ENCODE data around the gene CINP.

Gene CINP

DNA sequence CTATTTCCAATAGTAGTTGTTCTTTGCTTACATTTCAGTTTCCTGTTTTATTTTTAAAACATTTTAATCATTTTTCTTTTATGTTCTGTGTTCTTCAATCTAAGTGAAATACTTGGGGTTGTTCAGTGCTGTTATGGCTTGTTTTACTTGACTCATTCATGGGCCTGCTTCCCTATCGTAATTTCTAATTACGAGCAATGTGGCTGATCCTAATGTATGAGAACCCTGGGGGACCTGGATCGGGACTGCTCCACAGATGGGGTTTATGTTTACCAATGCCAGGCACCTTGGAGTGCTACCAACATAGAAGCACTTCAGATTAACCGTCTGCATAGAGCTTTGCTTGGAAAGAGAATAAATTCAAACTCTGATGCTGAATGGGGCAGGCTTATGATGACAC is 29.8 kb upstream of the CINP start:
- in situ Hi-C loops (cut with MboI; ENCODE audit: low pct_unique_long_range_greater_than_20kb, low sequenced_read_pairs, unreplicated experiment): no loop called here
- DNase-seq (ENCODE audit: low spot score): no peak
- TF ChIP-seq, protein P1, sequence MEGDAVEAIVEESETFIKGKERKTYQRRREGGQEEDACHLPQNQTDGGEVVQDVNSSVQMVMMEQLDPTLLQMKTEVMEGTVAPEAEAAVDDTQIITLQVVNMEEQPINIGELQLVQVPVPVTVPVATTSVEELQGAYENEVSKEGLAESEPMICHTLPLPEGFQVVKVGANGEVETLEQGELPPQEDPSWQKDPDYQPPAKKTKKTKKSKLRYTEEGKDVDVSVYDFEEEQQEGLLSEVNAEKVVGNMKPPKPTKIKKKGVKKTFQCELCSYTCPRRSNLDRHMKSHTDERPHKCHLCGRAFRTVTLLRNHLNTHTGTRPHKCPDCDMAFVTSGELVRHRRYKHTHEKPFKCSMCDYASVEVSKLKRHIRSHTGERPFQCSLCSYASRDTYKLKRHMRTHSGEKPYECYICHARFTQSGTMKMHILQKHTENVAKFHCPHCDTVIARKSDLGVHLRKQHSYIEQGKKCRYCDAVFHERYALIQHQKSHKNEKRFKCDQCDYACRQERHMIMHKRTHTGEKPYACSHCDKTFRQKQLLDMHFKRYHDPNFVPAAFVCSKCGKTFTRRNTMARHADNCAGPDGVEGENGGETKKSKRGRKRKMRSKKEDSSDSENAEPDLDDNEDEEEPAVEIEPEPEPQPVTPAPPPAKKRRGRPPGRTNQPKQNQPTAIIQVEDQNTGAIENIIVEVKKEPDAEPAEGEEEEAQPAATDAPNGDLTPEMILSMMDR (IDR thresholded peaks at IDR 0.05; ENCODE audit: extremely low read depth, insufficient read depth, missing control alignments): no peak

DNA sequence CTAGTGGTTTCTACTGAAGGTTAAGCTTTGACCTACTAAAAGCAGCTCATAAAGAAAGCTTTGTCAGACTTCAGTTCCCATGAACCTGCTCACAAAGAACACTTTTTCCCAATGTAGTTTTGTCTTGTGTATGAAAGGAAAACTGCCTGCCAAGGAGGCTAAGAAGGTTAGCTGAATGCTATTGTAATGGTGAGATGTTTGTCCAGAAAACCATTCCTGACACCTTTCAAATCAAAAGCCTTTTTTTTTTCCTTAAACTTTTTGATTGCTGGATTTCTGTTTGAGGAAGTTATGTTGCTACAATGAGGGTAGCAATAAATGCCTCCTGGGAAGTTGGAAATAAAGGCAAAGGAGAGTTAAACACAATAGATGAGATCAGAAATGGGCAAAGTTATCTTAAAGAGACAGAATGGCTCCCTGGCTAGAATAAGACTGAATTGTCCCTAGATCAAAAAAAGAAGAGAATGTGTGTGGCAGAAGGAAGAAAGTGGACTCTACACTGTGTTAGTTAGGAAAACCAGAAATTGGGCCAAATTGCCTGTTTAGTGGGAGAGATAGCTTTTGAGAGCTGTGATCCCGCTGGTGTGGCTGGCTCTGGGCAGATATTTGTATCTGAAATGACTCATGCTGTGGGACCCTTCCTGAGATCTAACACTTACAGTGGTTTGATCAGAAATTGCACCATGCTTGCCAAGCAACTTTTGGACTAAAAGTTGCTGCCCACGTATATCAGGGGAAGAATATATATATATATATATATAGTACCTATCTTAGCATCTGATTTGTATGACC is 27.6 kb upstream of the CINP start:
- TF ChIP-seq, protein P1 (IDR thresholded peaks at IDR 0.05; ENCODE audit: extremely low read depth, insufficient read depth, missing control alignments): no peak
- DNase-seq (ENCODE audit: low spot score): no peak

DNA sequence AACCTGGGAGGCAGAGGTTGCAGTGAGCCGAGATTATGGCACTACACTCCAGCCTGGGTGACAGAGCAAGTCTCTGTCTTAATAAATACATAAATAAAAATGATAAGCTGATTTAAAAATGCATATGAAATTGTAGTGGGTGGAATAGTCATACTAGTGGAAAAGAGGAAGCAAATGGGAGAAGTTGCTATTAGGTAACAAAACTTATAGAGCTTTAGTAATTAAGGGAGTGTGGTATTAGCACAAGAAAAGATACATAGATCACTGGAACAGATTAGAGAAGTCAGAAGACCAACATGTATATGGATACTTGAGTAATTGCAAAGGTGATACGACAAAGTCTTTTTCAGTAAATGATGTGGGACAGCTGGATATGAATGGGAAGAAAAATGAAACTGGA is 26.6 kb upstream of the CINP start:
- in situ Hi-C loops (cut with MboI; ENCODE audit: low pct_unique_long_range_greater_than_20kb, low sequenced_read_pairs, unreplicated experiment): no loop called here
- TF ChIP-seq, protein P1 (IDR thresholded peaks at IDR 0.05; ENCODE audit: extremely low read depth, insufficient read depth, missing control alignments): no peak
- no peak for DNase-seq (ENCODE audit: low spot score)

More for the DNA sequence above, 27.6 kb upstream of the CINP start:
- in situ Hi-C loops (cut with MboI; ENCODE audit: low pct_unique_long_range_greater_than_20kb, low sequenced_read_pairs, unreplicated experiment): no loop called here

DNA sequence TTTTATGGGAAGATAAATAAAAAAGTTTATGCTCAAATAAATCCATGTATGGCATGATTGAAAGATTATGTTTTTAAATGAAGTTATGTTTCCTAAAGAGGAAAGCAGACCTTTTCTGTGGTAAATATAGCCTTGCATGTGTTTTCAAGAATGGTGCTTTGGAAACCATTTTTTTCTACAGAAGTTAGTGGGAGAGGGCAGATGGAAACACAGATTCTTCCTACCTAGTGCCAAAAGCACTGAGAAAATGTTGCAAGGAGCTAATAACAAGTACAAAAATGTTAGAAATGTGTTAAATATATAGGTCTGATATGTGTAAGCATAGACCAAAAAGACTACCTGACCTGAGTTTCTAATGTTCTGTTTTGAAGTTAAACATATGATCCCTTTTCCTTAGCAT is 24.4 kb upstream of the CINP start:
- in situ Hi-C loops (cut with MboI; ENCODE audit: low pct_unique_long_range_greater_than_20kb, low sequenced_read_pairs, unreplicated experiment): no loop called here
- TF ChIP-seq, protein P1 (IDR thresholded peaks at IDR 0.05; ENCODE audit: extremely low read depth, insufficient read depth, missing control alignments): no peak
- no peak for DNase-seq (ENCODE audit: low spot score)

DNA sequence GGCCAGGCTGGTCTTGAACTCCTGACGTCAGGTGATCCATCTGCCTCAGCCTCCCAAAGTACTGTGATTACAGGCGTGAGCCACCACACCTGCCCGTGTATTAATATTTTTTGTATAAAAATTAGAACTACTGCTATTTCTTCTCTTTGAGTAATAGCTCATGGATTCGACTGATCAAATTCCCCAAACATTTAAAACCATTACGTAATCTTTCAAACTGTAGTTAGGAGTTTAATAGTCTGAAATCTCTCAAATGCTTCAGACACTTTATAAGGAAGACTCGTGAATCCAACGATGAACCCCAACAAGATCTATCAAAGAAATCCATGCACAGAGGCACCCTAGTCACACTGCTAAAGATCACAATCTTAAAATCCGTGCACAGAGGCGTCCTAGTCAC is 16.1 kb upstream of the CINP start:
- DNase-seq (ENCODE audit: low spot score): no peak
- TF ChIP-seq, protein P1 (IDR thresholded peaks at IDR 0.05; ENCODE audit: extremely low read depth, insufficient read depth, missing control alignments): no peak
- in situ Hi-C loops (cut with MboI; ENCODE audit: low pct_unique_long_range_greater_than_20kb, low sequenced_read_pairs, unreplicated experiment): no loop called here

DNA sequence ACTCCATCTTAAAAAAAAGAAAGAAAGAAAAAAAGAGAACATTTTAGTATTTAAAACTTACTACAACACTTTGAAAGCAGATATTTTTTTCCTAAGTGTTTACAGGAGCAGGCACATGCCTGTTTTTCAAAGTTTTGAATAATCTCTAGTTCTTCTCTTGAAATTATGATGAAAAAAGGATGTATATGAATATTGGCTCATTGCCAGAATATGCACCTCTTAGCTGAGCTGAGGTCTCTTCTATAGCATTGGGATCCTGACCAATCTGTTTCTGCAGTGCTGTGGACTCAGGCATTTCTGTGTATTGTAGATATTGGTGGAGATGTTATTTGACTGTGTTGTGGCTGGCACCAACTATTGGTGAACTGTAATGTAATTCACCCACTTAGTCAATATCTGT is 15.0 kb upstream of the CINP start:
- in situ Hi-C loops (cut with MboI; ENCODE audit: low pct_unique_long_range_greater_than_20kb, low sequenced_read_pairs, unreplicated experiment): no loop called here
- no peak for DNase-seq (ENCODE audit: low spot score)
- TF ChIP-seq, protein P1 (IDR thresholded peaks at IDR 0.05; ENCODE audit: extremely low read depth, insufficient read depth, missing control alignments): no peak
